UCSD-AML1 (cell line): Measurements from ENCODE around the gene IL17B.

ENCODE experiments used
- DNase-seq: peaks from one replicate; lab custom pipeline; 2025; ENCODE audit not compliant: unreplicated experiment; lab: John Stamatoyannopoulos, UW

The IL17B gene, protein sequence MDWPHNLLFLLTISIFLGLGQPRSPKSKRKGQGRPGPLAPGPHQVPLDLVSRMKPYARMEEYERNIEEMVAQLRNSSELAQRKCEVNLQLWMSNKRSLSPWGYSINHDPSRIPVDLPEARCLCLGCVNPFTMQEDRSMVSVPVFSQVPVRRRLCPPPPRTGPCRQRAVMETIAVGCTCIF

DNA sequence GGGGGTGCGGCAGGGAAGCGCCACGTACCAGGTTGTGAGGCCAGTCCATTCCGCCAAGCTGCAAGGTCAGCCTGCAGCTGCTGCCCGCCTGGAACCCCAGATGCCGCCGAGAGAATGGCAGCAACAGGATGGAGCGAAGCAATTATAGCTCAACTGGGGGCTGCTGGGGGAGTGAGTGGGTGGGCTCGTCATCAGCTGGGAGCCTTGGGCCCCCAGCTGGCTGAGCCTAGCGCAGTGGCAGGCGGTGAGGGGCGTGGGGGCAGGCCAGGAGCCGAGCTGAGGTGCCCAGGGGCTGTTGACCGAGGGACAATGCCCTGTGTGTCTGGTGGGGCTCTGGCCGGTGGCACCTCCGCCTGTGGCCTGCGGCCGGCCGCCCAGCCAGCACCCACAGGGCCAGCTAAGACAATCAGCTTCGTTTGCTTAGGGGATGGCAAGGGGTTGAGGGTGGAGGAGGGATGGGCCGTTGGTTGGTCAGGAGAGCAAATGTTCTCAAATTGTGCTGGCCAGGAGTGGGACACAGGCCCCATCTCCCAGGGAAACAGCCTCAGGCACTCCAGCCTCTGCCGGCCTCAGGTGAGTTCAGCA lies at the start of gene IL17B:
IL17B (minus strand) TSS at position 116 of the 585 bp plus-strand sequence; CDS start at position 49, 67 bp downstream.
- DNase-seq, result no peak

DNA sequence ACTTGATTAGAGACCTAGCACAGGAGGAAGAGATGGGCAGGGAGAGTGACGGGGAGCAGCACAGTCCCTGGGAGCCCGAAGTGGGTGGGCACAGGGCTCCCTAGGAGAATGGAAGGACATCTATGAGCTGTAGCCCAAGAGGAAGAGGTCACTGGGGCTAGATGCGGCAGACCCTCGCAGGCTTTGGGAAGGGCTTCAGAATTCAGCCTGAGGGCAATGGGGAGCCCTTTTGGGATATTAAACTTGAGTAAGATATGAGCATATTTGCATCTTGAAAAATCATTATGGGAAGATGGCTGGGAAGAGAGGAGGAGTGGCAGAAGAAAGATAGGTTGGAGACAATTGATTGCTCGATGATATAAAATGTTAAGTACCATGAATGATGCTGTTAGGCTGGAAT lies 48.9 kb upstream of the IL17B start:
- no peak for DNase-seq

DNA sequence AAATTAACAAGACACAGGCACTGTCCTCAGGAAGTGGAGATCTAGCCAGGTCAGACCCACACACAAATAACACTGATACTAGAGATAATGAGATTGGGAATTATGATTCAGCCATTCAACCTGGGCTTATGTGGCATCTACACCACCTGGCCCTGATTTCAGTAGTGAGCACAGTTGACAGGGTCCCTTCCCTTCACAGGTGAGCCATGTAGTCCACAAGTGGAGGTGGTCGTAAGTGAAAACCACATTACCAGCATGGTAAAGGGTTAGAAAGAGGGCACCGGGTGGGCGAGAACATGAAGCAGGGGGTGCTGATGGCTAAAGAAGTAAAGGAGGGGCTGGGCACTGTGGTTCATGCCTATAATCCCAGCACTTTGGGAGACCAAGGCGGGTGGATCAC lies 48.3 kb upstream of the IL17B start:
- DNase-seq, result no peak

DNA sequence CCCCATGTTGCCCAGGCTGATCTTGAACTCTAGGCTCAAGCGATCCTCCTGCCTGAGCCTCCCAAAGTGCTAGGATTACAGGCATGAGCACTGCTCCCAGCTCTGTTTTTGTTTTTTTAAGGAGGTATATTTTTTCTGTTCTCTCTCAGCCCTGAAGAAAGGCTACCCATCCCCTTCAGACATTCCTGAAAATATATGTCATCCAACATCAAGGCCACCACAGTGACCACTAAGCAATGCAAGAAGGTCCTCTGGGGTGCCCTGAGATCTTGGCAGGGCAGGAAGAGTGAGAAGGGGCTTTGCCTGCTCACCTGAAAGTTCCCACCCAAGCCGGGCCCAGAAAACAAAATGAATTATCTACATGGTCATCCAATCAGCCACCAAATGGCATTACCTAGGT lies 47.8 kb upstream of the IL17B start:
- DNase-seq, result no peak

DNA sequence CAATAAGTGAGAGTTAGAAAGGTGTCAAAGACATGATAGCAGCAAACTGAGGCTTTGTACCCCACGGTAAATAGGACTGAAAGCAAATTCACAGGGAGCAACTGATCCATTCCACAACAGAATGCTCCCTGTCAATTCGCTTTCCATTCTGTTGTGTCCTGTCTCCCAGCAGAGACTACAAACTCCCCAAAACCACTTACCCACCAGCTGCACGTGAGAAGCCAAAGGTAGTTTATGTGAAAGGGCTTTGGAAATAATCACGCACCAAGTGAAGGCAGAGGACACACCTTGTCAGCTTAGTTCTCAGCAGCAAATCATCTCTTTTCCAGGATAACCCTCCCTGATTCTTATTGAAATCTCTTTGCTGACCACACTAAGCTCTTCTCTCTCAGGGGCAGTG lies 46.6 kb upstream of the IL17B start:
- DNase-seq, result no peak

DNA sequence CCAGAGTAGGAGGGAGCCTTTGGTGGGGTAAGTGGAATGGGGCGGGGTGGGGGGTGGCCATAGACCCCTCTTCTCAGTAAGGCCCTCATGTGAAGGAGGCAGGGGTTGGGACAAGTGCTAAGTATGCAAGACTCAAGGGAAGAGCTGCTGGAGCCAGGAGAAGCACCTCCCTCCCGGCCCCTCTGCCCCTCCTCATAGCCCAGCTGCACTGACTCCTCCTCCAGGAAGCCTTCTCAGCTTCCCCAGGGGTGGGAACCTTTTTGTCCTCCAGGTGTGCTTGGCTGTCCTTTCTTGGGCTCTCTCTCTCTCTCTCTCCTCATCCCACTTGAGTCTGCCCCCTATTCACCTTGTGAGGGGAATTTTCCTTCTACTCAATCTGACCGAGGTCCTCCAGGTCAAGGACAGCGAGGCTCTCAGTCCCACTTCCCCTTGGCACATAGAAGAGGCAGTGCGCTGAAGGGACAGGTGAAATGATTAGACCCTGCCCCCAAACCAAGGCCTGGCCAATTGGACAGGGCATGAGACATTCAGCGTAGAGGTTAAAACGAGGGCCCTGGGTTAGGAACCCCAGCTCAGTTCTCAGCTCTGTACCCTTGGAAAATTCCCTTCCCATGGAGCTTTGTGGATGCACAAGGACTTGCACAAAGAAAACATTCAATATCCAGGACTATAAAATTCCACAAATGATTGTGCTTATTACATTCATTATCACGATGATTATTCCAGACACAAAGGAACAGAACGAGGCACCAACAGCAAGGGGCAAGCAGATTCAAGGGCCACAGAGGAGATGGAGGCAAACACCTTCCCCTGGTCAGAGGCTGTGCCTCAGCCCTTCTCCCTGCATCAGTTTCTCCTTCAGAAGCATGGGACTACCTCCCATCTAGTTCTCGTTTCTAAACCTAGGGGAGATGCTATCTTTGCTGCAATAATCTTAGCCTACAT lies 45.6 kb upstream of the IL17B start:
- no peak for DNase-seq

DNA sequence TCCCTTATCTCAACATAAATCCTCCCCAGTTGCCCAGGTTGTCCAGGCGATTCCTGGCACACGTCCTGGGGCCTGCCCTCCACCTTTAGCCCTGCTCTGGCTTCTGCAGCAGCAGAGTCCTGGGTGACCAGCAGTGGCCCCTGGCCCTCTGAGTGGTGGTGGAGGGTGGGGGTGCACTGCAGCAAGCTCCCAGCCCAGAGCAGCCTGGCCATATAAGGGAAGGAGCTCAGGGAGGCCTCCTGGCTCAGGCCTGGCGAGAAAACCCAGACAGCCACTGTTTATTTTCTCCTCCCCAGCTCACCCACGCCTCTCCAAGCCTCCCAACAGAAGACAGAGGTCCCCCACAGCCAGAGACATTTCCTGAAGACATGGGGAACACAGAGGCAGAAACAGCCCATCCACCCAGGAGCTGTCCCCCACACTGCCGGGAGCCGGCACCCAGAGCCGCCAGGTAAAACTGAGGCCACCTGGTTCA lies 44.7 kb upstream of the IL17B start:
- DNase-seq, result peak; percentile 42

DNA sequence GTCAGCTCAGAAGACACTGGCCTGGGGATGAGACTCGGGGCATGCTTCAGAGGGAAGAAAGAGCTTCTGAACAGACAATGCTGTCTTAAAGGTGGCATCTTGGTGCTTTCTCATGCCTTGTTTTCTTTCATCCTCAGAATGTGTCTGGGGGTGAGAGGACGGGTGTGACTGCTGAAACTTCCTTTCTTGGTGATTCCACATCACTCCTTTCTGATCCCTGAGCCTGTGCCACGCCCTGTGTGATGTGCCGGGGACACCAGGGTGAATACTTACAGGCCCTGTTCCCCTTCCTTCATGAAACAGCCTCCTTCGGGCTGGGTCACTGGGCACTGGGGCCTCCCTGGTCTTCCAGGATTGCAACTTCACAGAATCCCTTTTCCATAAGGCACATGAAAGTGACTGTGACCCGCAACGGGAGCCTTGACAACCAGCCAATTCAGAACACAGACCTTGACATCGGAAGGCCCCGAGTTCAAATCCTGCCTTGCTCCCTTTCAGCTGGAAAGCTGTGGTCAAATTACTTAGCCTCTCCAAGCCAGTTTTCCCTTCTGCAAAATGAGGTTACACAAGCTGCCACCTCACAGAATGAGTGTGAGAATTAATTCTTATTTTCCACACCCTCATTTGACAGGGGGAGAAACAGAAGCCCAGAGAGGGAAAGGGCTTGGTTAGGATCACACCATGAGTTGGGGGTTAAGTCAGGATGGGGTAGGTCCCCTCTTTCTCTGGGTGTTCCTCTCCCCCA lies 44.1 kb upstream of the IL17B start:
- DNase-seq, result no peak

DNA sequence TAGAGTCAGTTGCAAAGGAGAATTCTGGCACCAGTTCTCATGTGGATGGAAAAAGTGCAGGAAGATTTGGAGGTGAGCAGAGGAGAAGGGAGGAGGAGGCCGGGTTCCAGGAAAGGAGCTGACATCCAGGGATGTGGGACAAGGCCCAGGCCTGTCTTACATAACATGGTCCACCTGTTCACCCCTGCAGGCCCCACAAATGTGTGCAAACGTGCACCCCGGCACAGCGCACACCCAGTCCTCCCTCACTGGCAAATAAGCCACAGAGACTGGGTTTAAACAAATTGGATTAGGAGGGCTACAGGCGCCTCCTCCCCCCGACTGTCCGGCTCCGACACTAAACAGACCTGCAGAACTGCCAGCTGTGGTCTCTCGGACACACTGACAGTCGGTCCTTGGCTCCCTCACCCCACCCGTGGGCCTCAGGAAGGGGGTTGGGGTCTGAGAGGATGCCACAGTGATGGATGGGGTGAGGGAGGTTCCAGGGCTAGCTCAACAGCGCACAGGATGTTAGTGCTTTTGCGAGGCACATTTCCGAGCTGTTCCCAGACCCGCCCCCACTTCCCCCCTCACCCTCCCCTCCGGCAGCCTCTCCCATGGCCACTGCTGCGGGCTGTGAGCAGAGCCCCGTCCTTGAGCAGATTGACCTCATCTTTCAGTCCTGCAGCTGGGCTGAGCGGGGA lies 43.4 kb upstream of the IL17B start:
- peak; percentile 86 for DNase-seq

DNA sequence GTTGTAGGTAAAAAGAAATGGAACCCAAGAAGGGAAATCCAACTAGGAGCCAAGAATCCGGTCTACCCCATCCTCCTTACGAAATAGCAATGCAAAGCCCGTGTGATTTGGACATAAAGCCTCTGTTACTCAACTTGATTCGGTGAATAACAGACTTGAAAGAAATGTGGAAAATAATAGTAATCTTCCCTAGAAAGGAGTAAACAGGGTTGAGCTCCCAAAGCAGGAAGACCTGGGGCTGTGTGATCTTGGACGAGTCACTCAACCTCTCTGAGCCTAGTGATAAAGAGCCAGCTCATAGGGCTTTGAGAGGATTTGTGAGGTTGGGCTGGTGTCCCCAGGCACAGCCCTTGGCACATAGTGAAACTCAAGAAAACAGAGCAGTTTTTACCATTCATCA lies 42.7 kb upstream of the IL17B start:
- no peak for DNase-seq

DNA sequence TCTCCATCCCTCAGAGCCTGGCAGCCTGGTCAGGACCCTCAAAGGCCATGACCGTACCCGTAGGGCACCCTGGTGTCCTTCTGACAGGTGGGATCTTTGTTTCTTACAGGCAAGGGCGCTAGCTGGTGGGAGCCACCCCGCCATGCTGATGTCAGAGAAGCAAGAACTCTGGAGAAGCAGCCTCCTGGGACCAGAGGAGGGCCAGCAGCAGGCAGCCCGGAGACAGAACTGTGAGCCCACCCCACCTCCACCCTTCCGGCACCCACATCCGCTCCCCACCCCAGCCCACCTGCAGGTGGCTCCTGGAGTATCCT lies 42.2 kb upstream of the IL17B start:
- no peak for DNase-seq

DNA sequence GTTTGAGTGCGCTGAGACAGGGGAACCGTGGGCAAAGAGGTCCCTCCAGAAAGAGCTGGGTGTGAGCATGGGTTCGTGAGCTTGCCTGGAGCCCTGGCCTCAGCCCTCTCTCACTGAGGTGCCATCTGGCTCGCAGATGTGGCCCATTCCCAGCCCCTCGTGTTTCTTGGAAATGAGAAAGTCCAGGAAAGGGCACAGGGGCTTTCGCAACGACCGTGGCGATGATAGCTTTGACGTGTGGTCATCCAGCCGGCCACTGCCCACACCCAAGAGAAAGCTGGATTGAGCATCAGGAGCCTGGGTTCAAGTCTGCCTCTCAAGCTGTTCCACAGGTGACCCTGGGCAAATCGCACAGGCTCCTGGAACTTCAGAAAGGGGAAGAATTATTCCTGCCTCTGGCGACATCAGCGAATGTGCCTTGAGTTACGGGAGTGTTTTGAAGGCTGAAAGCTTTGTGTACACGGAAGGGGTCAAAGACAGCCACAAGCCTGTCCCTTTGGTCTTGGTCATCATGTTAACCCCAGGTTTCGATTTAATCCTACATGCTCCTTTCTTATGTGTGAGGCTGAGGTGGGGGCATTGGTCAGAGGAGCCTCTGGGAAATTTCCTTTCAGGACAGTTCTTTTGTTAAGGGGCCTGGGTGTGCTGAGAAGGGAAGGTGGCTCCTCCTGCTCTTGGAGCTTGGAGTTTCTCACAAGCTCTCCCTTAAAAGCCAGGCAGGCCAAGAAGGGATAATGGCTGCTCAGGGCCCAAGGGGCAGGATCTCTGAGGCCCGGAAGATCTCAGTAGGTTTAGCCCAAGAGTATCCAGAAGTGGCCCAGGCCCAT lies 41.7 kb upstream of the IL17B start:
- no peak for DNase-seq

DNA sequence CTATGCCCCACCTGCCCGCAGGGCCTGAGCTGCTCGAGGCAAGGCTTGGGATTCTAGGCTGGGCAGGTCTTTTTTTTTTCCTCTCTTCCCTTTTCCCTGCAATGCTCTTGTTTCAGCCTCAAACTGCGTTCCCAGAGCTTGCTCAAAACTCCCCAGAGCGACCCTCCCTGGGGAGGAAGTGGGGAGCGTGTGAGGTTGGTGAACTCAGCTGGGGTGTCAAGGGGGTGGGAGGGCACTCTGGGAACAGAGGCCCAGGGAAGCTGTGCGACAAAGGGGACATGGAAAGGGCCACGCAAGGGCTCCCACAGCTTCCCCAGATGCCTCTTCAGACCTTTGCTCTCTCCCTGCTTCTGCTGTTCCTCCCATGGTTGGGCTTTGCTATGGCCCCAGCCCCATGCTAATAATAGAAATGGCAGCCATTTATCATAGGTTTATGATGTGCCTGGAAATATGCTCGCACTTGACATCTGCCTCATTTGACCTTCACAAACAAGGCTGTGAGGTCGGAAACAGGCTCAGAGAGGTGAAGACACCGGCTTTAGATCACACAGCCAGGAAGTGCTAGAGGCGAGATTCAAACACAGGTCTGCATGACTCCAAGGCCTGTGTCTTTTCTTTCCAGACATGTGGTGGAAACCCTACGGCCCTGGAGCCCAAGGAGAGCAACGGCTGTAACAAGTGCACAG lies 40.9 kb upstream of the IL17B start:
- no peak for DNase-seq

DNA sequence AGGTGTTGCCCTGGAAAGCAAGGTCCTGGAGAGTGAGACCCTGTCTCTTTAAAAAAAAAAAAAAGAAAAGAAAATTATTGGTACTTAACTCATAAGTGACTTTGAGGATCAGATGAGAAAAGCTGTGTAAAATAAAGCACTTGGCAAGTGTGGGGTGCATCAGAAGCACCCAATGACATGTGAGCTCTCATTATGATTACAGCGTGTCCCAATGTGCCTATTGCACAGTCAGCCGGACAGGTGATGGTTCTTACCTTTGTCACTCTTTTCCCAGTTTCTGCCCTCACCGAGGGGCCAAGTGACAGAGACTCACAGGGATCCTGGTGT lies 40.4 kb upstream of the IL17B start:
- no peak for DNase-seq

DNA sequence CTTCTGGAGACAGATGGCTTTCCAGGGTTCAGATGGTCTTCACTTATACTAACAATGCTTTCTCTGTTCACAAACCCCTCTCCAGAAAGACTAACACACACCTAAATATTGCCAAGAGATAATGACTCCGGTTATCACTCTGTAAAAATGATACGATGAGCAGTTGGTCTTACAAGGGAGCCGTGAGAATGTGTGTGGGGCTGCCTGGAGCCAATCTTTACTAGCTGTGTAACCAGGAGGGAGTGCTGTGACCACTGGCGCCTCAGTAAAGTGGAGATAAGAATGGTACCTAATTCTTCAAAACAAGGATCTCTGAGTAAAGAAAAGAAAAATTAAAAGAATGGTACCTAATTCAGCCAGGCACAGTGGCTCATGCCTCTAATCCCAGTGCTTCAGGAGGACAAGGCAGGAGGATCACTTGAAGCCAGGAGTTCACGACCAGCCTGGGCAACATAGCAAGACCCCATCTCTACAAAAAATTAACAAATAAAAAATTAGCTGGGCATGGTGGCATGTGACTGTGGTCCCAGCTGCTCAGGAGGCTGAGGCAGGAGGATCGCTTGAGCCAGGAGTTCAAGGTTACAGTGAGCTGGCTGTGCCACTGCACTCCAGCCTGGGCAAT lies 39.9 kb upstream of the IL17B start:
- DNase-seq, result no peak

DNA sequence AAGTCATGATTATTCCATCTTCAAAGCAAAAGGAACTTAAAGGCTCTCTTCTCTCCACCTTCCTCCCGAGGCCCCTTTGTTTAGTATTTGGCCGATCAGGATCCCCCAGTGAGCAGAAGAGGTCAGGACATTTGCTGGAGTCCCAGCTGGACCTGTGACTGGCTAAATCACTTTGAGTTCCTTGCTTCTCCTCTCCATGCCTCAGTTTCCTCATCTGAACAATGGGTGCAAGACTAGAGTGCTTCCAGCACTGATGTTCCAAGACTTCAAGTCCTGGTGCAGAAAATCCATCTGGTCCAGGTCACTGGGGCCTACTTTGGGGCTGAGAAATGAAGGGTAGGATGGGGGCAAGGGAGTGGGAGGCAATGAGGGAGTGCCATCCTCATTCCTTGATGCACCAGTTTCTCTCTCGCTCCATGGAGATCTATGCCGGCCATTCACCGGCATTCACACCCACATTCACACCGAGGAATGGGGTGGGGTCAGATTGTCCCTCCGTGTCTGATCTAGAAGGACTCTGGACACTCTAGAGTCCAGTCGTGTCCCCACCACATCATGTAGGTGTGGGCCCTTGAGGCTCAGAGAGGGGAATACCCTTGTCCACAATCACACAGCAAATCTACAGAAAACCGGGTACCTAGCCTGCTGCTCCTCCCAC lies 38.7 kb upstream of the IL17B start:
- no peak for DNase-seq

DNA sequence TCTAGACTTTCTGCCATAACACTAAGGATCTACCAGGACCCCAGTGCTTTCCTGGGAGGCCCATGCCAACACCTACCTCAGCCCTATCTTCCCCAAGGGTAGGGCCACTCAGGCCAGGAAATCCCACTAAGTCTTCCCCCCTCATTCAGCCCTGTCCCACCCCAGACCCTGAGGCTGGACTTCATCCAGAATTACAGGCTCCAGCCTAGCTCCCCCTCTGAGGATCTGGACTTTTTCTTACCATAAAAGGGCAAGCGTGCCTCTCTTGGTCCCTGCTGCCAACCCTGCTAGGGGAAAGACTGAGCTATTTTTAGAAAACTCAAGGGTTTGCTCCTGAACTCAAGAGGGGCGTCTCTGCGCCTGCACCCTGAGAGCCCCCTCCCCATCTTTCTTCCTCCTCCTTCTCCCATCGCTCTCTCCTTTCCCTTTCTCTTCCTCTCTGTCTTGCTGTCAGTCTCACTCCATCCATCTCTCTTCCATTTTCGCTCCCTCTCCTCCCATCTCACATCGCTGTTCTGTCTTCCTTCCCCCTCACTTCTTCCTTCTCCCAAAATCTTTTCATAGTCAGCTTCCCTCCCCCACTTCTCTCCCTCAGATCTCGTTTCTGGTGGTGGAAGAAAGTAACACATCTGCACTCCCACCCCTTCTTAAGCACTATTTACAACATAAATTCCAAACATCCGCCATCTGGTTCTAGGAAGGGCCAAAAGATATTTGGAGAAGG lies 38.1 kb upstream of the IL17B start:
- DNase-seq, result no peak
